ENCODE measurements around the gene TRPC3. TPM values are rescaled to one million over a fixed set of nuclear protein-coding genes. Genes with fewer than 3 reads are reported as not detected.
A peak's percentile ranks its signal among the peaks of the same experiment; 100 is the strongest.

TRPC3 gene
- total RNA-seq = under 0.01 and 0.29 TPM in 2 replicates

GRCh38 chr4:121951521-121952110 lies at the start of gene TRPC3:
Gene TRPC3, minus strand, starts transcription at chr4:121952060. Its CDS starts 380 bp downstream, at chr4:121951680.
- no peaks in the 10 kb centered on the region for H3K79me2 ChIP-seq (ENCODE audit: insufficient read depth, low read length)
- peak within 1 kb of the TSS; percentile 73 for H3K4me3 ChIP-seq (ENCODE audit: insufficient read depth, low read length)
- no peak for TF ChIP-seq CTCF (IDR thresholded peaks at IDR 0.05; ENCODE audit: extremely low read depth, low read depth, low read length)
- no peaks in the 10 kb centered on the region for H3K9me3 ChIP-seq (ENCODE audit: low read depth, low read length)
- peak; percentile 88 for DNase-seq (ENCODE audit: insufficient read length, low spot score, missing footprints)
- H3K36me3 ChIP-seq (ENCODE audit: insufficient read depth, low read length) = no peaks in the 10 kb centered on the region
- H2AFZ ChIP-seq (ENCODE audit: low read length) = peak within 1 kb of the TSS; percentile 91
- H3K4me2 ChIP-seq (ENCODE audit: insufficient read depth, low read length) = peak within 1 kb of the TSS; percentile 98
- H3K27me3 ChIP-seq (ENCODE audit: insufficient read depth, low read length) = peaks cover 50% of the 10 kb centered on the region
- H3K4me1 ChIP-seq (ENCODE audit: insufficient read depth, low read length) = peaks cover 8% of the 10 kb centered on the region
- H4K20me1 ChIP-seq (ENCODE audit: insufficient read depth, low read length) = no peaks in the 10 kb centered on the region
- no peak within 1 kb of the TSS for H3K27ac ChIP-seq (ENCODE audit: low read depth, low read length)

GRCh38 chr4:122000849-122001248 lies 49.0 kb upstream of the TRPC3 start:
- DNase-seq (ENCODE audit: insufficient read length, low spot score, missing footprints) = no peak

DNA sequence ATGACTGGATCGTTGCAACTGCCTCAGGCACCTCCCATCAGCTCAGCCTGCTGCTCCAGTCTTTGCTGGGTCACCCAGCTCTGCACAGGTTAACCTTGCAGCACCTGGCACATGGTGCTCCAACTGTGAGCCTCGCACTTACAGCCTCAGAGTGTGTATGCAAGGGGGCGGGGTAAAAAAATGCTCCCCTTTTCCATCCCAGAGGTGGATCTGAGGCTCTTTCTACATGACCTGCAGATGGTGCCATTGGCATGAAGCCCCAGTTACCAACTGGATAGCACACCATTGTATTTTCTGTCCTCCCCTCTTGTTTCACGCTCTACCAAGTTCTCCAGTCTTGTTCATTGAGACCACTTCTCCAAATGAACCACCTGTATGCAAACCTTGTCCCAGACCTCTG lies 46.2 kb upstream of the TRPC3 start:
- Histone ChIP-seq H2AFZ (ENCODE audit: low read length) (no peak overlapping the region), H3K27me3 (ENCODE audit: insufficient read depth, low read length) (peaks cover 11% of the 10 kb centered on the region), H3K4me1 (ENCODE audit: insufficient read depth, low read length) (no peaks in the 10 kb centered on the region), H3K36me3 (ENCODE audit: insufficient read depth, low read length) (no peaks in the 10 kb centered on the region), H3K27ac (ENCODE audit: low read depth, low read length) (no peak overlapping the region), H3K4me3 (ENCODE audit: insufficient read depth, low read length) (no peak overlapping the region), H3K4me2 (ENCODE audit: insufficient read depth, low read length) (no peak overlapping the region), H4K20me1 (ENCODE audit: insufficient read depth, low read length) (no peaks in the 10 kb centered on the region), H3K9me3 (ENCODE audit: low read depth, low read length) (no peaks in the 10 kb centered on the region), H3K79me2 (ENCODE audit: insufficient read depth, low read length) (no peaks in the 10 kb centered on the region)
- no peak for DNase-seq (ENCODE audit: insufficient read length, low spot score, missing footprints)
- TF ChIP-seq CTCF (IDR thresholded peaks at IDR 0.05; ENCODE audit: extremely low read depth, low read depth, low read length) = peak; percentile 43

More at GRCh38 chr4:122000849-122001248, 49.0 kb upstream of the TRPC3 start:
- H3K79me2 ChIP-seq (ENCODE audit: insufficient read depth, low read length) = no peaks in the 10 kb centered on the region
- H4K20me1 ChIP-seq (ENCODE audit: insufficient read depth, low read length) = no peaks in the 10 kb centered on the region
- H2AFZ ChIP-seq (ENCODE audit: low read length) = peak overlapping the region; percentile 61
- no peaks in the 10 kb centered on the region for H3K9me3 ChIP-seq (ENCODE audit: low read depth, low read length)
- no peak for TF ChIP-seq CTCF (IDR thresholded peaks at IDR 0.05; ENCODE audit: extremely low read depth, low read depth, low read length)
- no peaks in the 10 kb centered on the region for H3K36me3 ChIP-seq (ENCODE audit: insufficient read depth, low read length)
- H3K4me1 ChIP-seq (ENCODE audit: insufficient read depth, low read length) = peaks cover 4% of the 10 kb centered on the region
- H3K4me3 ChIP-seq (ENCODE audit: insufficient read depth, low read length) = peak overlapping the region; percentile 24
- H3K27ac ChIP-seq (ENCODE audit: low read depth, low read length) = no peak overlapping the region
- peaks cover 8% of the 10 kb centered on the region for H3K27me3 ChIP-seq (ENCODE audit: insufficient read depth, low read length)
- H3K4me2 ChIP-seq (ENCODE audit: insufficient read depth, low read length) = peak overlapping the region; percentile 59

DNA sequence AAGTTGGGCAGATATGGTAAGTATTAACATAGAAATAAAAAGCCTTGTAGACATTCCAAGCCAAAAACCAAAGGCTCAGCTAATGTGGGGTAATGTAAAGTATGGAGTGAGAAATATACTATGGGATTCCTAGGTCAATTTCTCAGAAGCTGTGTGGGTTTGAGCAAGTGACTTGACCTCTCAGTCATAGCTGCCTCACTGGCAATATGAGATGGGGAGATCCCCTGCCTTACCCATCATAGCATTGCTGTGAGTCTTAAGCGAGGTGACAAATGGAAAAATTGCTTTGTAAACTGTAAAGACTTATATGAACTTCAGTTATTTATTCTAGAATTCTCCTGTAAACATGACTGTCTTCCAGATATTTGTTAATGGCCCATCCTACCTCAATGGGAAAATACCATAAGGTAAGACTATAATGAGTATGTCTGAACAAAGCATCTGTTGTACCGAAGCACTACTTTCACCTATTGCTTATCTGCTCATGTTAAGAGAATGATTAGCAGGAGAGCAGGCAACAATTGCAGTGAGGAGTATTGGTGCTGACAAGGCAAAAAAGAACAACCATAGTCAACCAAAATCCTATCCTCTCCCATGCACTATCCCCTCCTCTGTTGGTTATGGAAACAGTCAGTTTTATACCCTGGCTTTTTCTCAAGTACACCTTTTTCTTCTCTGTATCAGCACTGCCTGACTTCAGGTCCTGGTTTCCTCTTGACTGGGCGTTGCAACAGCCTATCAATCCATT lies 44.1 kb upstream of the TRPC3 start:
- Histone ChIP-seq H3K27ac (ENCODE audit: low read depth, low read length) (no peak overlapping the region), H2AFZ (ENCODE audit: low read length) (no peak overlapping the region), H3K4me3 (ENCODE audit: insufficient read depth, low read length) (no peak overlapping the region), H3K27me3 (ENCODE audit: insufficient read depth, low read length) (peaks cover 16% of the 10 kb centered on the region), H3K36me3 (ENCODE audit: insufficient read depth, low read length) (no peaks in the 10 kb centered on the region), H3K9me3 (ENCODE audit: low read depth, low read length) (no peaks in the 10 kb centered on the region), H3K4me2 (ENCODE audit: insufficient read depth, low read length) (no peak overlapping the region), H4K20me1 (ENCODE audit: insufficient read depth, low read length) (no peaks in the 10 kb centered on the region), H3K79me2 (ENCODE audit: insufficient read depth, low read length) (no peaks in the 10 kb centered on the region), H3K4me1 (ENCODE audit: insufficient read depth, low read length) (no peaks in the 10 kb centered on the region)
- no peak for TF ChIP-seq CTCF (IDR thresholded peaks at IDR 0.05; ENCODE audit: extremely low read depth, low read depth, low read length)
- DNase-seq (ENCODE audit: insufficient read length, low spot score, missing footprints) = no peak
